Ovary (tissue), 9 donors: ENCODE data around the gene PTGS1. TPM values are rescaled to one million over a fixed set of nuclear protein-coding genes. Genes with fewer than 3 reads are reported as not detected.

Experiments
- DNase-seq, 5 donors: peaks; one replicate each; pipeline ENCODE4 v3.0.0-alpha.2; 2019 to 2020
- H3K27ac ChIP-seq, 2 donors: fragments of 200-600 bp; one replicate each; pipeline versions ENCODE4 v1.5.1 to v1.8.0; 2019 to 2022
- H3K27me3 ChIP-seq: fragments of 200-600 bp; one replicate; pipeline ENCODE4 v1.8.0; 2022
- H3K36me3 ChIP-seq: fragments of 200-600 bp; sonication (generic); one replicate; pipeline ENCODE4 v1.5.1; 2019
- H3K4me1 ChIP-seq: one replicate; pipeline ENCODE4 v1.8.1; 2013; ENCODE audit warnings: mild to moderate bottlenecking, moderate library complexity; ENCODE audit not compliant: insufficient read depth
- H3K4me3 ChIP-seq: fragments of 200-600 bp; sonication (generic); one replicate; pipeline ENCODE4 v1.5.1; 2017
- H3K9me3 ChIP-seq, 2 donors: fragments of 200-600 bp in 1 of 2; sonication (generic) in 1 of 2; one replicate each; pipeline versions ENCODE4 v1.5.1 to v1.8.1; 2013 to 2019; ENCODE audit warnings: mild to moderate bottlenecking in 1 of 2, moderate library complexity in 1 of 2
- EP300 ChIP-seq: sonication (generic); formaldehyde crosslinking; IDR thresholded peaks from one replicate; pipeline ENCODE4 v1.6.1; 2017; ENCODE audit warnings: antibody characterized with exemption
- POLR2A ChIP-seq: fragments of 450-650 bp; IDR thresholded peaks from one replicate; pipeline ENCODE4 v1.6.1; 2017; ENCODE audit warnings: antibody characterized with exemption, mild to moderate bottlenecking, moderate library complexity
- WGBS, 3 donors: extraction: QIAGEN DNeasy Blood & Tissue Kit in 1 of 3; methylation state at CpG; one replicate each; pipeline versions ENCODE4 v1.1.5 to v1.1.7; 2013 to 2017; 5-methylcytosine and 5-hydroxymethylcytosine counted together
- intact Hi-C, 4 donors: fragments of 100-400 bp; cut with DNase I; formaldehyde crosslinking; loops; one replicate each; pipeline versions ENCODE4 v1.11.0 to v1.15.1; 2022 to 2023
- polyA plus RNA-seq, 2 donors: library from polyadenylated mRNA; stranded (reverse); fragments of 200-250 nt in 1 of 2; fragments of 350-450 nt in 1 of 2; fragmentation: Illumina TruSeq in 1 of 2; extraction: RNeasy Lipid Tissue Mini Kit (QIAGEN cat#74804) in 1 of 2; gene quantifications; one replicate each; pipeline ENCODE4 v1.2.3, GENCODE V29; 2013 to 2014
- total RNA-seq, 7 donors: library from RNA; depleted of rRNA in 2 of 7; stranded (reverse); fragments of >200 nt in 2 of 7; fragmentation: NEBNext Ultra II Directional in 3 of 7; extraction: Animal tissue kit (Norgen Biotek cat#: 25700) in 3 of 7; gene quantifications; one replicate each; pipeline versions ENCODE4 v1.1.0 to v1.2.4, GENCODE V29; 2016 to 2023
- TF ChIP-seq, protein P1 (sequence below), 3 donors: fragments of 450-650 bp in 2 of 3; fragments of 200-600 bp in 1 of 3; IDR thresholded peaks; one replicate each; pipeline versions ENCODE4 v1.5.1 to v1.8.0; 2016 to 2022; ENCODE audit warnings: antibody characterized with exemption in 3 of 3, mild to moderate bottlenecking in 1 of 3
- donor health status: DM: no; HTN: no; CAD: no; lungs with moderate emphysema.
- donor health status: DM: no; HTN: no; CAD: no.
- donor health status: Bipolar disorder and iron deficiency.
- donor health status: DM: yes; HTN: yes; CAD: no.
- donor health status: DM: no; HTN: no; CAD: no.
- donor health status: DM: yes; HTN: yes; CAD: no.

The PTGS1 gene
- total and polyA plus RNA-seq, 9 donors = 0.90 to 37.1 (median 7.0) TPM

DNA sequence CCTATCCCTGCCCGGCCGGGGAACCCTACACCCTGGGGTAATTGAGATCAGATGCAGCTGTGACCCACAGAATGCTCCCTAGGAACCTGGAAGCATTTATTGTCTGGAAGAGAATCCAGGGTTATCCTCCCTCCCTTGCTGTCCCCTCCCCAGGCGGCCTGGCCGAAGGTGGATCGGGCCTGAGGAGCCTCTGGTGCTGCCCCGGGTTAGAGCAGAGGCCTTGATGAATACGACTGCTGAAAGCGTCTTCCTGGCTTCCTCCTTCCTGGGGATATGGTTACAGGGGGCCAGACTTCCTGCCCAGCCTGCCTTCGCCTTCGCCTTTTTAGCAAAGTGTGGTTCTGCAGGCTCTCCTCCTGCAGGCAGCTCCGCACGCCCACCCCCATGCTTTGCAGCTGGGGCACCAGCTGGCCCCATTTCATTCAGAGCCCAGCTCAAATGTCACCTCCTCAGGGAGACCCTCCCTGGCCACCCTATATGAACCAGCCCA, 22.5 kb upstream of the PTGS1 start:
- DNase-seq = no peak
- no peak overlapping the region for H3K27ac ChIP-seq
- TF ChIP-seq, protein P1, sequence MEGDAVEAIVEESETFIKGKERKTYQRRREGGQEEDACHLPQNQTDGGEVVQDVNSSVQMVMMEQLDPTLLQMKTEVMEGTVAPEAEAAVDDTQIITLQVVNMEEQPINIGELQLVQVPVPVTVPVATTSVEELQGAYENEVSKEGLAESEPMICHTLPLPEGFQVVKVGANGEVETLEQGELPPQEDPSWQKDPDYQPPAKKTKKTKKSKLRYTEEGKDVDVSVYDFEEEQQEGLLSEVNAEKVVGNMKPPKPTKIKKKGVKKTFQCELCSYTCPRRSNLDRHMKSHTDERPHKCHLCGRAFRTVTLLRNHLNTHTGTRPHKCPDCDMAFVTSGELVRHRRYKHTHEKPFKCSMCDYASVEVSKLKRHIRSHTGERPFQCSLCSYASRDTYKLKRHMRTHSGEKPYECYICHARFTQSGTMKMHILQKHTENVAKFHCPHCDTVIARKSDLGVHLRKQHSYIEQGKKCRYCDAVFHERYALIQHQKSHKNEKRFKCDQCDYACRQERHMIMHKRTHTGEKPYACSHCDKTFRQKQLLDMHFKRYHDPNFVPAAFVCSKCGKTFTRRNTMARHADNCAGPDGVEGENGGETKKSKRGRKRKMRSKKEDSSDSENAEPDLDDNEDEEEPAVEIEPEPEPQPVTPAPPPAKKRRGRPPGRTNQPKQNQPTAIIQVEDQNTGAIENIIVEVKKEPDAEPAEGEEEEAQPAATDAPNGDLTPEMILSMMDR (IDR thresholded peaks at IDR 0.05) = no peak
- TF ChIP-seq POLR2A (no peak), EP300 (no peak)
- H3K9me3 ChIP-seq = no peaks in the 10 kb centered on the region
- H3K27me3 ChIP-seq = no peaks in the 10 kb centered on the region
- peaks cover 2% of the 10 kb centered on the region for H3K4me1 ChIP-seq
- 60 to 74% (median 66%) methylated on average over 12 of the region's 12 CpGs for WGBS, 3 donors
- intact Hi-C loops = loop anchor here in 1 of 4 donors (10.0 kb wide), 1 partner anchor 134 kb away; no protein-coding TSS in a partner anchor
- H3K4me3 ChIP-seq = no peak overlapping the region
- H3K36me3 ChIP-seq = no peaks in the 10 kb centered on the region

DNA sequence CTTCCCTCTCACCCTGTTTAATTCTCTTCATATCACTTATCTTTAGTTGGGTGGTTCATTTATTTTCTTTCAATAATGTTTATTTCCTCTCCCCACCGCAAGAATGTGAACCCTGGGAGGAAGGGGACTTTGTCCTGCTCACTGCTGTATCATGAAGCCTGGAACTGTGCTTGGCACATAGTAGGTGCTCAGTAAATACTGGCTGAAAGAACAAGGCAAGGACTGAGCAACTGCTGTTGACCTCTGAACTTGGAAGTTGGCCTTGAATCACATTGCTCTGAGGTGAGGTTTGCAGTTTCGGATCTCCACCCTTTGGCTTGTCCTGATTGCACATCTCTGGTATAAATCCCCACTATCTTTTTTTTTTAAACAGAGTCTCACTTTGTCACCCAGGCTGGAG, 22.0 kb upstream of the PTGS1 start:
- TF ChIP-seq, protein P1 (IDR thresholded peaks at IDR 0.05) = no peak
- TF ChIP-seq POLR2A (no peak), EP300 (no peak)
- peaks cover 2% of the 10 kb centered on the region for H3K4me1 ChIP-seq
- intact Hi-C loops = loop anchor here in 1 of 4 donors (10.0 kb wide), 1 partner anchor 134 kb away; no protein-coding TSS in a partner anchor
- no peak for DNase-seq
- no peak overlapping the region for H3K4me3 ChIP-seq
- H3K27me3 ChIP-seq = no peaks in the 10 kb centered on the region
- H3K36me3 ChIP-seq = no peaks in the 10 kb centered on the region
- no peak overlapping the region for H3K27ac ChIP-seq
- H3K9me3 ChIP-seq = no peaks in the 10 kb centered on the region
- 61 to 71% (median 63%) methylated on average over 2 of the region's 2 CpGs for WGBS, 3 donors

DNA sequence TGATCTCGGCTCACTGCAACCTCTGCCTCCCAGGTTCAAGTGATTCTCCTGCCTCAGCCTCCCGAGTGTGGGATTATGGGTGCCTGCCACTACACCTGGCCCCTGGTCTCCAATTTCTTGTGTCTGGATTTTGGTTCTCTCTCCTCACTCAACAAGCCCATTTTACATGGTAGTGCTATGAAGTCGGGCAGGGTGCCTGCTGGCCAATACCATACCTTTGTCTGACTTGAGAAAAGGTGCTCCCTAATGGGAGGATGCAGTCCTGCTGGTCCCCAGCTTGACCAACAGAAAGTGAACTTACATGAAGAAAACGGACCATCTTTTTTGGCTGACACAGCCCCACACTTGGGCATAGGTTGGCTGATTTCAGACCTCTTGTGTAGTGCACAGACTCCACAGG, 21.6 kb upstream of the PTGS1 start:
- TF ChIP-seq EP300 = no peak
- TF ChIP-seq POLR2A = no peak
- TF ChIP-seq, protein P1 (IDR thresholded peaks at IDR 0.05) = no peak
- Histone ChIP-seq H3K9me3 (no peaks in the 10 kb centered on the region), H3K27me3 (no peaks in the 10 kb centered on the region), H3K36me3 (no peaks in the 10 kb centered on the region), H3K27ac (no peak overlapping the region), H3K4me3 (no peak overlapping the region), H3K4me1 (peaks cover 2% of the 10 kb centered on the region)
- WGBS, 3 donors = 74 to 85% (median 75%) methylated on average over 4 of the region's 4 CpGs
- no peak for DNase-seq
- intact Hi-C loops = loop anchor here in 1 of 4 donors (10.0 kb wide), 1 partner anchor 134 kb away; no protein-coding TSS in a partner anchor

DNA sequence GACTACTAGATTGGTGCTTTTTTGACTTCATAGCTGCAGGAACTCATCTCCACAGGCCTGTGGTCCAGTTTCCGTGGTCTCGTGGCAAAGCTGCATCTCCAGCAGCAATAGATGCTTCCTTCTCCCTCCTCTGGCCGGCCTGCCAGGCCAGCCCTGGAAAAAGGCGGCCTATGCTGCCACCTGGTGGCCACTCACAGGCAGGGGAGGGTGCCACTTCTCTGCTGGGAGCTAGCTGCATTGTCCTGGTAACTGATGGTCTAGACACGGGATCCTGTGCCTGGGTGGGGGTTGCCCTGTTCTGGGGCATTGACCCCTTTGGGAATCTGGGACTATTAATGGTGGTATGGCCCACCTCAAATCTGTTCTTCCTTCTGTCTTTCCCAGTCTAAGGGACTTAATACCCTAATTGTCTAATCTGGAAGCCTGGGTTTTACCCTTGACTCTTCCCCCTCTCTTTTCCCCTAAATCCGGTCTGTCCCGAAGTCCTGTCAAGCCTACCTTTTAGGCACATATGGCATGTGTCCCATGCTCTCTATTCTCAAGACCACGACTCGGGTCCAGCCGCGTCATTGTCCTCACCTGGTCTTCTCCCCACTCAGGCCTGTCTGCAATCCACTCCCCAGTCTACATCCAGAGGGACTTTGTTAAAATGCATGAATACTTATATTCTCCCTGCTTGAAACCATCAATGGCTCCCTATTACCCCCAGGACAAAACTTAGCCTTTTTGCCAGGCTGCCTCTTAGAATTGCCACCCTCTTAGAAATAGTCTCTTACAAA, 20.1 kb upstream of the PTGS1 start:
- no peak overlapping the region for H3K27ac ChIP-seq
- DNase-seq = peak; percentile 69 to 87 (median 82)
- no peaks in the 10 kb centered on the region for H3K27me3 ChIP-seq
- H3K9me3 ChIP-seq = no peaks in the 10 kb centered on the region
- H3K36me3 ChIP-seq = no peaks in the 10 kb centered on the region
- peaks cover 2% of the 10 kb centered on the region for H3K4me1 ChIP-seq
- WGBS, 3 donors = 33 to 37% (median 34%) methylated on average over 11 of the region's 11 CpGs
- intact Hi-C loops = loop anchor here (1.0 to 5.0 kb wide), 5 partner anchors 223 to 806 kb away; no protein-coding TSS in a partner anchor
- no peak for TF ChIP-seq POLR2A
- TF ChIP-seq, protein P1 (IDR thresholded peaks at IDR 0.05) = peak; percentile 67 to 90 (median 84)
- TF ChIP-seq EP300 = no peak
- H3K4me3 ChIP-seq = no peak overlapping the region
